GM12878 (cell line): Measurements from ENCODE around the gene AFG1L. TPM values are rescaled to one million over a fixed set of nuclear protein-coding genes. Genes with fewer than 3 reads are reported as not detected.
A peak's percentile ranks its signal among the peaks of the same experiment; 100 is the strongest.

ENCODE experiments used
- BMI1 ChIP-seq: fragments of 450-650 bp; IDR thresholded peaks from 2 replicates; pipeline ENCODE4 v1.6.1; 2016; ENCODE audit warnings: mild to moderate bottlenecking, moderate library complexity, borderline replicate concordance
- CEBPB ChIP-seq, 2 experiments: fragments of 150-350 bp in 1 of 2; IDR thresholded peaks; 2 replicates each; pipeline ENCODE4 v1.6.1; 2012 to 2014; ENCODE audit warnings: low read depth in 2 of 2, low read length in 2 of 2, borderline replicate concordance in 1 of 2, inconsistent platforms in 1 of 2
- CHD1 ChIP-seq: IDR thresholded peaks from 2 replicates; pipeline ENCODE4 v1.6.1; 2012; ENCODE audit warnings: low read depth, low read length, improper control_type of control experiment
- FOXM1 ChIP-seq: IDR thresholded peaks from 2 replicates; pipeline ENCODE4 v1.6.1; 2012; ENCODE audit warnings: low read depth, mild to moderate bottlenecking, inconsistent platforms, low read length, moderate library complexity
- KAT2A ChIP-seq: conservative IDR thresholded peaks from 2 replicates; pipeline ENCODE4 v1.6.1; 2011; ENCODE audit warnings: low read depth, low read length; ENCODE audit not compliant: control insufficient read depth
- SMARCA5 ChIP-seq: fragments of 450-650 bp; IDR thresholded peaks from 2 replicates; pipeline ENCODE4 v1.6.1; 2017; ENCODE audit warnings: mild to moderate bottlenecking
- SP1 ChIP-seq: IDR thresholded peaks from one replicate; pipeline ENCODE4 v1.6.1; 2011; ENCODE audit warnings: low read depth, low read length
- SRF ChIP-seq, 2 experiments: IDR thresholded peaks; 2 replicates each; pipeline ENCODE4 v1.6.1; 2011; ENCODE audit warnings: low read depth in 2 of 2, low read length in 2 of 2, mild to moderate bottlenecking in 1 of 2, moderate library complexity in 1 of 2
- TARDBP ChIP-seq: IDR thresholded peaks from 2 replicates; pipeline ENCODE4 v1.6.1; 2016; ENCODE audit warnings: borderline replicate concordance
- TCF3 ChIP-seq: IDR thresholded peaks from 2 replicates; pipeline ENCODE4 v1.6.1; 2012; ENCODE audit warnings: low read depth, mild to moderate bottlenecking, low read length, borderline replicate concordance; ENCODE audit not compliant: insufficient read depth
- TCF7 ChIP-seq: IDR thresholded peaks from 2 replicates; pipeline ENCODE4 v1.6.1; 2014; ENCODE audit warnings: antibody characterized with exemption, borderline replicate concordance
- polyA plus RNA-seq, 11 experiments: library from polyadenylated mRNA; depleted of rRNA in 4 of 11; unstranded in 6 of 11; stranded (reverse) in 5 of 11; fragments of >200 nt; fragmentation: Nextera tagmentation in 4 of 11; fragmentation: Illumina TruSeq in 1 of 11; extraction: Ambion mirVana in 4 of 11; extraction: Trizol in 1 of 11; gene quantifications; 1 replicate in 1 of 11; 2 replicates in 10 of 11; pipeline versions ENCODE4 v1.2.1 to v1.2.3, GENCODE V29; 2011 to 2016; ENCODE audit warnings: inconsistent platforms in 2 of 11, missing spikeins in 2 of 11, low read depth in 1 of 11
- total RNA-seq, 4 experiments: library from RNA; depleted of rRNA in 3 of 4; stranded (reverse); fragments of >200 nt in 3 of 4; fragmentation: Illumina TruSeq in 1 of 4; extraction: Trizol in 1 of 4; gene quantifications; 2 replicates each; pipeline versions ENCODE4 v1.2.1 to v1.2.3, GENCODE V29; 2013 to 2021
- TF ChIP-seq, protein P1 (sequence below): IDR thresholded peaks from 2 replicates; pipeline ENCODE4 v1.6.1; 2012; ENCODE audit warnings: low read depth, low read length, improper control_type of control experiment
- TF ChIP-seq, protein P2 (sequence below): IDR thresholded peaks from 2 replicates; pipeline ENCODE4 v1.6.1; 2012; ENCODE audit warnings: low read depth, low read length, improper control_type of control experiment
- TF ChIP-seq, protein P3 (sequence below): IDR thresholded peaks from 2 replicates; pipeline ENCODE4 v1.6.1; 2011; ENCODE audit warnings: low read depth, mild to moderate bottlenecking, low read length, moderate library complexity, borderline replicate concordance; ENCODE audit errors: extremely low read depth
- TF ChIP-seq, protein P4 (sequence below), 3 experiments: IDR thresholded peaks in 2 of 3; conservative IDR thresholded peaks in 1 of 3; 2 replicates each; pipeline ENCODE4 v1.5.1; 2011; ENCODE audit warnings: low read depth in 3 of 3, low read length in 3 of 3, mild to moderate bottlenecking in 3 of 3, control low read depth in 2 of 3, moderate library complexity in 2 of 3, inconsistent platforms in 1 of 3, mixed read lengths in 1 of 3; ENCODE audit not compliant: control insufficient read depth in 2 of 3, insufficient read depth in 1 of 3; ENCODE audit errors: extremely low read depth in 1 of 3
- TF ChIP-seq, protein P5 (sequence below): fragments of 450-650 bp; IDR thresholded peaks from 2 replicates; pipeline ENCODE4 v1.6.1; 2017; ENCODE audit warnings: borderline replicate concordance
- TF ChIP-seq, protein P6 (sequence below): IDR thresholded peaks from 2 replicates; pipeline ENCODE4 v1.6.1; 2011; ENCODE audit warnings: borderline replicate concordance, low read depth, mild to moderate bottlenecking, moderate library complexity, mixed read lengths, low read length; ENCODE audit not compliant: insufficient read depth; ENCODE audit errors: extremely low read length
- TF ChIP-seq, protein P7 (sequence below): fragments of 450-650 bp; formaldehyde crosslinking; IDR thresholded peaks from 2 replicates; pipeline ENCODE4 v1.5.0; 2022; ENCODE audit warnings: mild to moderate bottlenecking, missing genetic modification characterization

AFG1L gene
- total and polyA plus RNA-seq, 10 of the 15 experiments (the other 5 are each of a cell fraction or from before 2014, with no cell fraction given): 2.3 to 9.0 (median 4.3) TPM

DNA sequence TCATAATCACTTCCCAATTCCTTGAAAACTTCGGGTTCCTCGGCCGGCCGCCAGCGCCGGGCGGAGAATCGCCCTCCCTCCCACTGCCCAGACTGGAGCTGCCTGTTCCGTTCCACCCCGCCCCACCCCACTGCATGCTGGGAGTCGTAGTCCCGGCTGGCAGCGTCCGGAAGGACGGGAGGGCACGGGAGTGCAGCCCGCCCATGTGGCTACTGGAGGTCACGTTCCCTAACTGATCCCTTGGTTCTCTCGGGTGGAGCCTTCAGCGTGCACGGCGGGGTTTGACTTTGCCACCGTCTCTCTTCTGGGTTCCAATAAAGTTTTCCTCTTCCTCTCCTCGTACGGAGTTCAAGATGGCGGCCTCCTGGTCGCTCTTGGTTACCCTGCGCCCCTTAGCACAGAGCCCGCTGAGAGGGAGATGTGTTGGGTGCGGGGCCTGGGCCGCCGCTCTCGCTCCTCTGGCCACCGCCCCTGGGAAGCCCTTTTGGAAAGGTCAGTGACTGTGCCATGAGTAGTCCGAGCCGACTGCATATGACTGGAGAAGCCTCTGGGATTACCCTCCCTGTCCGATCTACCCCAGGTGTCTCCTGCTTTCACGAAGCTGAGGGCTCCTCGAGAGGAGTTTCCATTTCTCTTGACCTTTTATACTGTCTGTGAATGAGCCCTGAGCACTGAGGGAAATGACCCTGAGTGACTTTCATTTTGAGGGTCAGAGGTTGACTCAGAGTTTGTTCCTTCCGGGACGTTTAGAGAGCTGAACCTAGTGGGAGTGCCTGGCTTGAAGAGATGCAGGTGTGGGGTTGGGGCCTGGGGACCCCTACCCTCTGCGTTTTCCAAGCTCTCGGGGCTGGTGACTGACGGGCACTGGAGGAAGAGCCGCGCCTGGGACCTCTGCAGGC lies at the start of gene AFG1L (continued):
- TF ChIP-seq KAT2A (no peak), SMARCA5 (peak; percentile 72; the same call in 1 of the 2 replicates), TCF3 (peak; percentile 45; the same call in 1 of the 2 replicates), CHD1 (no peak), TARDBP (peak; percentile 74; the same call in 1 of the 2 replicates), FOXM1 (no peak), SP1 (peak; percentile 5), SRF (IDR thresholded peaks at IDR 0.05; ENCODE audit: low read depth in 2 of 2, low read length in 2 of 2) (no peak), TCF7 (no peak), CEBPB (IDR thresholded peaks at IDR 0.05; ENCODE audit: borderline replicate concordance in 1 of 2, low read depth in 2 of 2, low read length in 2 of 2) (no peak), BMI1 (peak; percentile 73)
- TF ChIP-seq, protein P1, sequence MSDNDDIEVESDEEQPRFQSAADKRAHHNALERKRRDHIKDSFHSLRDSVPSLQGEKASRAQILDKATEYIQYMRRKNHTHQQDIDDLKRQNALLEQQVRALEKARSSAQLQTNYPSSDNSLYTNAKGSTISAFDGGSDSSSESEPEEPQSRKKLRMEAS: no peak
- TF ChIP-seq, protein P2, sequence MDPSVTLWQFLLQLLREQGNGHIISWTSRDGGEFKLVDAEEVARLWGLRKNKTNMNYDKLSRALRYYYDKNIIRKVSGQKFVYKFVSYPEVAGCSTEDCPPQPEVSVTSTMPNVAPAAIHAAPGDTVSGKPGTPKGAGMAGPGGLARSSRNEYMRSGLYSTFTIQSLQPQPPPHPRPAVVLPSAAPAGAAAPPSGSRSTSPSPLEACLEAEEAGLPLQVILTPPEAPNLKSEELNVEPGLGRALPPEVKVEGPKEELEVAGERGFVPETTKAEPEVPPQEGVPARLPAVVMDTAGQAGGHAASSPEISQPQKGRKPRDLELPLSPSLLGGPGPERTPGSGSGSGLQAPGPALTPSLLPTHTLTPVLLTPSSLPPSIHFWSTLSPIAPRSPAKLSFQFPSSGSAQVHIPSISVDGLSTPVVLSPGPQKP: peak; percentile 88
- TF ChIP-seq, protein P3, sequence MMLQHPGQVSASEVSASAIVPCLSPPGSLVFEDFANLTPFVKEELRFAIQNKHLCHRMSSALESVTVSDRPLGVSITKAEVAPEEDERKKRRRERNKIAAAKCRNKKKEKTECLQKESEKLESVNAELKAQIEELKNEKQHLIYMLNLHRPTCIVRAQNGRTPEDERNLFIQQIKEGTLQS: no peak
- TF ChIP-seq, protein P4, sequence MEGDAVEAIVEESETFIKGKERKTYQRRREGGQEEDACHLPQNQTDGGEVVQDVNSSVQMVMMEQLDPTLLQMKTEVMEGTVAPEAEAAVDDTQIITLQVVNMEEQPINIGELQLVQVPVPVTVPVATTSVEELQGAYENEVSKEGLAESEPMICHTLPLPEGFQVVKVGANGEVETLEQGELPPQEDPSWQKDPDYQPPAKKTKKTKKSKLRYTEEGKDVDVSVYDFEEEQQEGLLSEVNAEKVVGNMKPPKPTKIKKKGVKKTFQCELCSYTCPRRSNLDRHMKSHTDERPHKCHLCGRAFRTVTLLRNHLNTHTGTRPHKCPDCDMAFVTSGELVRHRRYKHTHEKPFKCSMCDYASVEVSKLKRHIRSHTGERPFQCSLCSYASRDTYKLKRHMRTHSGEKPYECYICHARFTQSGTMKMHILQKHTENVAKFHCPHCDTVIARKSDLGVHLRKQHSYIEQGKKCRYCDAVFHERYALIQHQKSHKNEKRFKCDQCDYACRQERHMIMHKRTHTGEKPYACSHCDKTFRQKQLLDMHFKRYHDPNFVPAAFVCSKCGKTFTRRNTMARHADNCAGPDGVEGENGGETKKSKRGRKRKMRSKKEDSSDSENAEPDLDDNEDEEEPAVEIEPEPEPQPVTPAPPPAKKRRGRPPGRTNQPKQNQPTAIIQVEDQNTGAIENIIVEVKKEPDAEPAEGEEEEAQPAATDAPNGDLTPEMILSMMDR (IDR thresholded peaks at IDR 0.05 in 2 of 3, conservative IDR thresholded peaks at IDR 0.05 in 1 of 3; ENCODE audit: control insufficient read depth in 2 of 3, extremely low read depth in 1 of 3, insufficient read depth in 1 of 3, low read depth in 3 of 3, low read length in 3 of 3): no peak
- TF ChIP-seq, protein P5, sequence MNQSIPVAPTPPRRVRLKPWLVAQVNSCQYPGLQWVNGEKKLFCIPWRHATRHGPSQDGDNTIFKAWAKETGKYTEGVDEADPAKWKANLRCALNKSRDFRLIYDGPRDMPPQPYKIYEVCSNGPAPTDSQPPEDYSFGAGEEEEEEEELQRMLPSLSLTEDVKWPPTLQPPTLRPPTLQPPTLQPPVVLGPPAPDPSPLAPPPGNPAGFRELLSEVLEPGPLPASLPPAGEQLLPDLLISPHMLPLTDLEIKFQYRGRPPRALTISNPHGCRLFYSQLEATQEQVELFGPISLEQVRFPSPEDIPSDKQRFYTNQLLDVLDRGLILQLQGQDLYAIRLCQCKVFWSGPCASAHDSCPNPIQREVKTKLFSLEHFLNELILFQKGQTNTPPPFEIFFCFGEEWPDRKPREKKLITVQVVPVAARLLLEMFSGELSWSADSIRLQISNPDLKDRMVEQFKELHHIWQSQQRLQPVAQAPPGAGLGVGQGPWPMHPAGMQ: no peak
- TF ChIP-seq, protein P6, sequence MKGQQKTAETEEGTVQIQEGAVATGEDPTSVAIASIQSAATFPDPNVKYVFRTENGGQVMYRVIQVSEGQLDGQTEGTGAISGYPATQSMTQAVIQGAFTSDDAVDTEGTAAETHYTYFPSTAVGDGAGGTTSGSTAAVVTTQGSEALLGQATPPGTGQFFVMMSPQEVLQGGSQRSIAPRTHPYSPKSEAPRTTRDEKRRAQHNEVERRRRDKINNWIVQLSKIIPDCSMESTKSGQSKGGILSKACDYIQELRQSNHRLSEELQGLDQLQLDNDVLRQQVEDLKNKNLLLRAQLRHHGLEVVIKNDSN: peak; percentile 22
- TF ChIP-seq, protein P7, sequence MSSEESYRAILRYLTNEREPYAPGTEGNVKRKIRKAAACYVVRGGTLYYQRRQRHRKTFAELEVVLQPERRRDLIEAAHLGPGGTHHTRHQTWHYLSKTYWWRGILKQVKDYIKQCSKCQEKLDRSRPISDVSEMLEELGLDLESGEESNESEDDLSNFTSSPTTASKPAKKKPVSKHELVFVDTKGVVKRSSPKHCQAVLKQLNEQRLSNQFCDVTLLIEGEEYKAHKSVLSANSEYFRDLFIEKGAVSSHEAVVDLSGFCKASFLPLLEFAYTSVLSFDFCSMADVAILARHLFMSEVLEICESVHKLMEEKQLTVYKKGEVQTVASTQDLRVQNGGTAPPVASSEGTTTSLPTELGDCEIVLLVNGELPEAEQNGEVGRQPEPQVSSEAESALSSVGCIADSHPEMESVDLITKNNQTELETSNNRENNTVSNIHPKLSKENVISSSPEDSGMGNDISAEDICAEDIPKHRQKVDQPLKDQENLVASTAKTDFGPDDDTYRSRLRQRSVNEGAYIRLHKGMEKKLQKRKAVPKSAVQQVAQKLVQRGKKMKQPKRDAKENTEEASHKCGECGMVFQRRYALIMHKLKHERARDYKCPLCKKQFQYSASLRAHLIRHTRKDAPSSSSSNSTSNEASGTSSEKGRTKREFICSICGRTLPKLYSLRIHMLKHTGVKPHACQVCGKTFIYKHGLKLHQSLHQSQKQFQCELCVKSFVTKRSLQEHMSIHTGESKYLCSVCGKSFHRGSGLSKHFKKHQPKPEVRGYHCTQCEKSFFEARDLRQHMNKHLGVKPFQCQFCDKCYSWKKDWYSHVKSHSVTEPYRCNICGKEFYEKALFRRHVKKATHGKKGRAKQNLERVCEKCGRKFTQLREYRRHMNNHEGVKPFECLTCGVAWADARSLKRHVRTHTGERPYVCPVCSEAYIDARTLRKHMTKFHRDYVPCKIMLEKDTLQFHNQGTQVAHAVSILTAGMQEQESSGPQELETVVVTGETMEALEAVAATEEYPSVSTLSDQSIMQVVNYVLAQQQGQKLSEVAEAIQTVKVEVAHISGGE (CRISPR knock-in tag): no peak
